ENCODE data around the gene SLC38A9.

GRCh38 chr5:55699041-55699688, 13.0 kb downstream of the SLC38A9 start:
- TF ChIP-seq CTCF (IDR thresholded peaks at IDR 0.05; ENCODE audit: low read depth, low read length, missing input control), result no peak
- no peak for TF ChIP-seq RXRA (IDR thresholded peaks at IDR 0.05)
- no peak for TF ChIP-seq SP1 (IDR thresholded peaks at IDR 0.05)
- TF ChIP-seq JUND (IDR thresholded peaks at IDR 0.05), result no peak
- no peak for TF ChIP-seq RAD21 (IDR thresholded peaks at IDR 0.05)
- no peak for TF ChIP-seq HNF4G (IDR thresholded peaks at IDR 0.05)
- TF ChIP-seq FOXA1 (IDR thresholded peaks at IDR 0.05), result no peak
- TF ChIP-seq MAX (IDR thresholded peaks at IDR 0.05), result no peak

All from liver (tissue), 3 donors.